GM18861 (cell line): ENCODE data around the gene RASGRP4.
"Not testable (repeated sequence)": the region's sequence is repeated elsewhere in the genome, so short reads cannot be mapped to it uniquely, and the experiment has no call there.

Experiments used
- ATAC-seq: cut with Tn5 transposase; IDR thresholded peaks from one replicate; pipeline ENCODE4 v1.9.1; 2021; ENCODE audit not compliant: unreplicated experiment

RASGRP4 gene

DNA sequence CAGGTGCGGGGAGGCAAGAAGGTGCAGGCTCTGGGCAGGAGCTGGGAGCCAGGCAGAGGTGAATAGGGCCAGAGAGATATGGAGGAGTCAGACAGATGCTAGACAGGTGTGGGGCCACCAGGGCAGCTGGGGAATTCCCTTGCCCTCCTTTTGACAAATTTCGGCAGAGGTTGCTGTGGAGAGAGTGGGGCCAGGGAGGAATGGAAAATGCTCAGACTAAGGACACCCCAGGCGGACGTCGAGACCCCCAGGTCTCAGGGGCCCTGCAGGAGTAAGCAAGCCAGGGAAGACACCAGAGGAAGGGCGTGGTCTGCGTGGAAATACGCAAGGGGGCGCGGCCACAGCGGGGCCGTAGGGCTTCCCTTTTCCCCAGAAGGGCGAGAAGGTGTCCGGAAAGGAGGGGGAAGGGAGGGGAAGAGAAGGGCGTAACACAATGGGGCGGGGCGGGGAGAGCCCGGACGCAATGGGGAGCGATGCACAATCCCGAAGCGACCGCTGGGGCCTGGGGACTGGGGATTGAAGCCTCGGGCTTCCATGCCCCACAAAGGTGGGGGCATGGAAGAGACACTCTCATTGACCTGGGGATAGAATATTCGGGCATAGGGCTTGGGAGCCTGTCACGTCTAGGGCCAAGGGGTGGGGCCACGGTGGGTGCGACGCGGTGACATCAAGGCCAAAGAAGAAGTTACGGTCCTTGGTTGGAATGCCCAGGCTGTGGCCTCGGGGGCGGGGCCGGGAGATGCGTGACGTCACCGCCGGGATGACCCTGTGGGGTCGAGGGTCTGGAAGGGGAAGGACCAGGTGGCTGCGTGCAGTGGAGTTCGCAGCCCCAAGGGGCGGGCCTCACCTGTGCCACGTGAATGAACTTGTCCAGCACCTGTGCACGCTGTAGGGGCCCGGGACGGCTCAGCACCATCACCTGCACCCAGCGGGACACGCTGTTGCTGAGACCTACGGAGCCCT lies 8.2 kb downstream of the RASGRP4 start:
- ATAC-seq, result no peak

DNA sequence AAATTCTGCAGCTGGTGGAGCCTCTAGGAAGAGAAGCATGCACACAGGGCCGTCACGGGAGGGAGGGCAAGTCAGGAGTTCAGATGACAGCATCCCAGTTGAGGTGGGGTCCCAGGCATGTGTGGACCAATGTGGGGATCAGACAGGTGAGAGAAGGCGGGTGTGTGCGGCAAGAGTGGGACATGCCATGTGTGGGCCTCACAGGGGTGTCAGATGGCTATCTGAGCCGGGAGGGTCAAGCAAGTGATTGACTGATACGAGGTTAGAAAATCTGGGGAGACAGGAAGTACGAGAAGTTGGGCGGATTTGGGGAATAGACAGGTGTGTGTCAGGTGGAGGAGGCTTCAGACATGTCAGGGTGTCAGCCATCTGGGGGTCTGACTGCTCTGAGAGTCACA lies 8.9 kb downstream of the RASGRP4 start:
- no peak for ATAC-seq

DNA sequence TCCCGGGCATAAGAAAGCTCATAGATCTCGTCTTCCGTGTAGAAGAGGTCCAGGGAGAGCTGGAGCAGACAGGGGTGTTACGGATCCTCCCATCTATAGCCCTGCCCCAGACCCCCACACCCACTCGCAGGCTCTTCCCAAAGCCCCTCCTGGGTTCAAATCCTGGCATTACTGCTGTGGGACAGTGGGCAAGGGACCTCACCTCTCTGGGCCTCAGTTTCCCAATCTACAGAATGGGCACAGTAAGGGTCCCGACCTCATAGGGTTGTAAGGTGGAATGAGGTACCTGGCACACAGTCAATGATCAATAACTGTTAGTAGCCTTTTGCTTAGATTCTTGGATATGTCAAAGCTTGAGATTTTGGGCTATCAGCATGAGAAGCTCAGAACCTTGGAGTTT lies 12.6 kb downstream of the RASGRP4 start:
- ATAC-seq, result no peak

DNA sequence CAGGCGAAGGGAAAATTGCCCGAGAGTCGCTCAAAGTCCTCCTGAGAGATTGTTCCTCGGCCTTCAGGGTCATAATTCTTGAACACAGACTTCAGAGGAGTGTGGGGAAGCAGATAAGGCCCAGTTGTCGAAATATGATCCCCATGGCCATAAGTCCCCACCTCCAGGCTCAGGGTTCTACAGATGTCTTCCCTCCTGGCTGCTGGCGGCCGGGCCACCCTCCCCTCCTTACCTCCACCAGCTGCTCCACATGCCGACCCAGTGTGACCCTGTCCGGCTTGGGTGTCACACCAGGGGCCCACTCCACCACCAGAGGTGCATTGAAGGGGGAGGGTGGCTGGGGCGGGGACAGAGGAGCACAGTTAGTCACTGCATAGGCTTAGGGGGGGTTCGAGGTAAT lies 13.1 kb downstream of the RASGRP4 start:
- no peak for ATAC-seq

DNA sequence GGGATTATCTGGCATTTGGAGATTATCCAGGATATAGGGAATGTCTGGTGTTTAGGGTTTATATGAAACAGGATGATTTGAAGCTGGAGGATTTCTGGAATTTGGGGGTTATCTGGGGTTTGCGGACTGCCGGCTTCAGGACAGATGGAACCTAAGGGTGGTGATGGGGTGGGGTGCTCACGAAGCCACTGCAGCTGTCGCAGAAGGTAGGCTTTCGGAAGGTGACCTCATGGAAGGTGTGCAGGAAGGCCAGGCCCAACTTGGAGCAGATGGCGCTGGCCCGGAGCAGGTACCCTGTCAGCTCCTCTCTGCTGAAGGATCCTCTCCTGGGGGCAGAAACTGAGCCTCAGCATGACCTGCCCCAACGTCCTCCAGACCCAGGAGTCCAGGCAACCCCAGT lies 13.5 kb downstream of the RASGRP4 start:
- ATAC-seq, result no peak

DNA sequence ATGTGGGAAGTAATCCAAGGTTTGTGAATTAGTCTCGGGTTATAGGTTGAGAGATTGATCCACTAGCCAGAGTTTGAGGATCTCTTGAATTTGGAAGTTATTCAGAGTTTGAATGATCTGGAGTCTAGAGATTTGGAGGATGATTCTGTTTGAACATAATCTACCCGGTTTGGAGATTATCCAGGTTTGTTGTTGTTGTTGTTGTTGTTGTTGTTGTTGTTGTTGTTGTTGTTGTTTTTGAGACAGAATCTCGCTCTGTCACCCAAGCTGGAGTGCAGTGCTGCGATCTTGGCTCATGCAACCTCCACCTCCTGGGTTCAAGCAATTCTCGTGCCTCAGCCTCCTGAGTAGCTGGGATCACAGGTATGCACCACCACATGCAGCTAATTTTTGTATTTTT lies 14.1 kb downstream of the RASGRP4 start:
- not testable (repeated sequence) for ATAC-seq

DNA sequence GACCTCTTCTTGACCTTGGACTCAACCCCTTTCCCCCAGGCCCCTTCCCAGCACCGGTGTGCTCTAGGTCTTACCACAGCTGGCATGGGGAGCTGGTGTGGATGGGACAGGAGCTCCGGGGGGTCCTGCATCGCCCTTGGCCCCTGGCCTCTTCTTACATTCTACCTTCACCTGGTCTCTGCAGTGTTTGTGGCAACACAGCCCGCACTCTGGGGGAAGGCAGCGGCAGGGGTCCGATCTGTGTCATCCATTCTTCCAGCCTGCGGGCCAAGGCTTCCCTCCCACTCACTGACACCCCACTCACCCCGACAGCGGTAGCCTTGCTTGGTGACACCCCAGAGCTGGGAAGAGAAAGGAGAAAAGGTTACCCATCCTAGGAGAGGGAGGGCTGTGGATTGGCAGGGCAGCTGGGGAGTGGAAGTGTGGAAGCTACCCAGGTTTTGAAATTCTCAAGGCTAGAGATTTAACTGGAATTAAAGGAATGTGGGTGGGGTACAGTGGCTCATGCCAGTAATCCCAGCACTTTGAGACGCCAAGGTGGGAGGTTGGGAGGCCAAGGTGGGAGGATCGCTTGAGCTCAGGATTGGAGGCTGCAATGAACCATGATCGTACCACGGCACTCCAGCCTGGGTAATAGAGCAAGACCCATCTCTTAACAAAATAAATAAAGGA lies 14.8 kb downstream of the RASGRP4 start:
- ATAC-seq, result no peak

DNA sequence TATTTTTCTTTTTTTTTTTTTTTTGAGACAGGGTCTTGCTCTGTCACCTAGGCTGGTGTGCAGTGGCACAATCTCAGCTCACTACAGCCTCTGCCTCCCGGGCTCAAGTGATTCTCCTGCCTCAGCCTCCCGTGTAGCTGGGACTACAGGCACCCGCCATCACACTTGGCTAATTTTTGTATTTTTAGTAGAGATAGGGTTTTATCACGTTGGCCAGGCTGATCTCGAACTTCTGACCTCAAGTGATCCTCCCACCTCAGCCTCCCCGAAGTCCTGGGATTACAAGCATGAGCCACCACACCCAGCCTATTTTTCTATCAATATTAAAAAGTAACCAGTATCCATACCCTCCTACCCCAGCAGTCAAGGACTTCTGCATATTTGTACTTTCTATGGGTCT lies 15.6 kb downstream of the RASGRP4 start:
- ATAC-seq, result not testable (repeated sequence)

DNA sequence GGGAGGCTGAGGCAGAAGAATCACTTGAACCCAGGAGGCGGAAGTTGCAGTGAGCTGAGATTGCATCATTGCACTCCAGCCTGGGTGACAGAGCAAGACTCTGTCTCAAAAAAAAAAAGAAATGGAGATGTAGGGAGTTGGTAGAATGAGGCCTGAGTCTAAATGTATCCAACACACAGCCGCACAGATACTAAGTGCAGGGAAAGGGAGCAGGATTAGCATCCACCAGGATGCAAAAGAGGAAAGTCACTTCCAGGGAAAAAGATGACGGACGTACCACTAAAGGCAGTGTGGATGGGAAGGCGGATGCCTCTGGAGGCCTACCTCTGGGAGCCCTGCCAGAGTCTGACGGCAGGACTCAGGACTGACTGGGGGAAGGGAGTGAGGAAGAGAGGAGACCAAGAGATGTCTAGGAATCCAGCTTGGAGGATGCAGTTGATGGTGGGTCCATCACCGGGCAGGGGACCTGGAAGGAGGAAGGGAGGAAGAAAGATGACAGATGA lies 16.3 kb downstream of the RASGRP4 start:
- no peak for ATAC-seq

DNA sequence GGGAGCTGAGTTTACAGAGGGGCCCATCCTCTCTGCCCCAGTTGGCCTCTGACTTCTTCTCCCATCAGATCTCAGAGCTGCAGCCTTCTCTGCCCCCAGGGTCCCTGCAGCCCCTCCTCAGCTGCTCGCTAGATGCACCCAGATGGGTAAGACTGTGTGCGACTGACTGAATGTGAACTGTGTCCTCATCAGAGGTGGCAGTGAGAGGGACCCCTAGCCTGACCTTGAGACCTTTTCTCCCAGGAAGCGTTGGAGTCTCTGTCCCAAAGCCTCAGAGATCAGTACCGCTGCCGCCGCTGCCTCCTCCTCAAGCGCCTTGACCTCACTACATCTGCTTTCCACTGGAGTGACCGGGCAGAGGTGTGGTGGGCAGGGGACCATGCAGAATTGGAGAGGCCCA lies 20.7 kb downstream of the RASGRP4 start:
- ATAC-seq, result no peak

DNA sequence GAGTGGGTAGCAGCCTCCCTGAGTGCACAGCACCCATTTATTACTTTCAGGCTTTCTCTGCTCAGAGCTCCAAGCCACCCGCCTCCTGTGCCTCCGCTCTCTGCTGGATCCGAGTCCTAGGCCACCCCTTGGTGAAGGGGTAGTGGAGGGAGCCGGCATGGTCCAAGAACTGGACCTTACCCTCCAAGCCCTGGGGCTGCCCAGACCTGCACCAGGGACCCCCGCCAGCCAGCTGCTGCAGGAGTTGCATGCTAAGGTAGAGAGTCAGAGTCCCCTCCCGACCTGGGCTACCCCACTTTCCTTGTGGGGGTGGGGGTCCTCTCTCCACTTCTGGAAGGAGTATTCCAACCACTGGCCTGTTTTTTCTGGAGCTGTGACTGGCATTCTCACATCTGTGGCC lies 21.2 kb downstream of the RASGRP4 start:
- no peak for ATAC-seq

DNA sequence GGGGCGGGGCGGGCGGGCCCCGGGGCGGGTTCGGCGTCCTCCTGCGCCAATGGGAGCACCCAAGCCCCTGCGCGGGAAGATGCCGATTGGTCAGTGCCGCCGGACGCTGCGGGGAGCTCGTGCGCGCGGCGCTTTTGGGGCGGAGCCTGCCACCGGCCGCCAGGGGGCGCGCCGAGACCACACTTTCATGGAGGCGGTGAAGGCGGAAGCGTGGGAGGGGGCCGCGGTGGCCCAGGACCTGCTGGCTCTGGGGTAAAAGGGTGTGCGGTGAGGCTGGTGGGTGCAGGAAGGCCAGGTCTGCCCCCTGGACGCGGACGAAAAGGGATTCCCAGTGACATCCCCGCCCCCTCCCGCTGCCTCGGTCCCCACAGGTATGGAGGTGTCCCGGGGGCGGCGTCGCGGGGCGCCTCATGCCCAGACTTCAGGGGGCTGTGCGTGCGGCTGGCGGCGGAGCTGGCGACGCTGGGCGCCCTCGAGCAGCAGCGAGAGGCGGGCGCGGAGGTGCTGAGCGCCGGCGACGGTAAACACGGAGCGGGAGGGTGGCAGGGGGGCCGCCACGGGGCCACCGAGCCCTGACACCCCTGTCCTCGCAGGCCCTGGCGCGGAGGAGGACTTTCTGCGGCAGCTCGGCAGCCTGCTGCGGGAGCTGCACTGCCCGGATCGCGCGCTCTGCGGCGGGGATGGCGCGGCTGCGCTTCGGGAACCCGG lies 22.9 kb downstream of the RASGRP4 start, which contains the start of gene FAM98C:
TSS of gene FAM98C (plus strand) at position 127 of the 708 bp plus-strand sequence. CDS start at position 188, 61 bp downstream.
- ATAC-seq, result peak; percentile 89

DNA sequence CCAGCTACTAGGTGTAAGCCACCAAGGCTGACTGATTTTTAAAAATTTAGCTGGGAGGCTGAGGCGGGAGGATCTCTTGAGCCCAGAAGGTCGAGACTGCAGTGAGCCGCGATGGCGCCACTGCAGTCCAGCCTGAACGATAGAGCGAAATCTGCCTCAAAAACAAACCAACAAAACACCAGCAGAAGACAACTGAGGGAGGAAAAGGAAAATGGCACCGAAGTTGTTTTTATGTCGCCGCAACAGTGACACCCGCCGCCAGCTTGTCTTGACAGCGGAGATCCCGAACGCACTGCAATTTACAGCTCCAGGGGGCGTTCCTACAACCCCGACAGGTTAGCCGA lies 23.4 kb downstream of the RASGRP4 start:
- no peak for ATAC-seq

DNA sequence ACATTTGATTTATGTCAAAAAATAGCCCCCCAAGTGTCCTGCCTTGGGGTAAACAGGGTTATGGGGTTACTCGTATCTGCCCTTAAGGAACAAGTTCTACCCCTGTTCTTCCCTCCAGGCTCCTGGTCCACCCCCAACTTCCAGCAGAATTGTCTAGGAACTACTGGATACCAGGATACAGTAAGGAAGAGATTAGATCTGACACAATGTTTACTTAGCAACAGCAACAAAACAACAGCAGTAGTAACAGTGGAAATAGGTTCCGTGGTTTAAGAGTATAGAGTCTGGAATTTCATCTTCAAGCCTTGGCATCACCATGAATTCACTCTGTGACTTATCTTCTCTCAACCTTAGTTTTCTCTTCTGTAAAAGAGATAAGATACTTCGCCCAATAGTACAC lies 24.9 kb downstream of the RASGRP4 start:
- ATAC-seq, result no peak

DNA sequence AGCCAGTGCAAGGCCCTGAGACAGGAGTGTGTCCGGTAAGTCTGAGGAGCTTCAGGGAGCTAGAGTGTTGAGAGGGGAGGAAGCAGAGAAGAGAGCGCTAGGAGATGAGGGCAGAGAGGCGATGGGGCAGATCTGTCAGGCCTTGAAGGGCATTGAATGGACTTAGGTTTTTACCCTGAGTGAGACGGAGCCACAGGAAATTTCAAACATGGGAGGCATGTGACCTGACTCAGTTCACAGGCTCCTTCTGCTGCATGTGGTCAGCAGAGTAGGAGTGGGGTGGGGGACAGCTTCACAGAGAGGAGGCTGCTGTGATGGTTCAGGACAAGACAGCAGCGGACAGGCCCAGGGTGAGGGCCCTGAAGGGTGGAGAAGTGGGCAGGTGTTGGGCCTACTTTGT lies 25.7 kb downstream of the RASGRP4 start:
- ATAC-seq, result no peak

DNA sequence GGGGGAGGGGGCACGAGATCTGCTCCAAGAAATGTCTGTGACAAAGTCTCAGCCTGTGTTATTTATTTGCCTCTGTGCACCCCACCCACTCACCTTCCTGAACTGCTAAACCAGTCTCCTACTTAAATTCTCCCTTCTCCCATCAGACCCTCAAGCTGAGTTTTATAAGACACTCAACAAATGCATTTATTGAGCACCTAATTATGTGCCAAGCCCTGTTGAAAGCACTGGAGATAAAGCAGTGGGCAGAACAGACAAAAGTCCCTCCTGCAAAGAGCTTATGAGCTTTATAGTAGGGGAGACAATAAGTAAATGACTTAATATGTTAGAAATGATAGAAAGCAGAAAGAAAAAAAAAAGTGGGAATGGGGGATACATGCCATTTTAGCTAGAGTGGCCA lies 26.5 kb downstream of the RASGRP4 start:
- no peak for ATAC-seq

DNA sequence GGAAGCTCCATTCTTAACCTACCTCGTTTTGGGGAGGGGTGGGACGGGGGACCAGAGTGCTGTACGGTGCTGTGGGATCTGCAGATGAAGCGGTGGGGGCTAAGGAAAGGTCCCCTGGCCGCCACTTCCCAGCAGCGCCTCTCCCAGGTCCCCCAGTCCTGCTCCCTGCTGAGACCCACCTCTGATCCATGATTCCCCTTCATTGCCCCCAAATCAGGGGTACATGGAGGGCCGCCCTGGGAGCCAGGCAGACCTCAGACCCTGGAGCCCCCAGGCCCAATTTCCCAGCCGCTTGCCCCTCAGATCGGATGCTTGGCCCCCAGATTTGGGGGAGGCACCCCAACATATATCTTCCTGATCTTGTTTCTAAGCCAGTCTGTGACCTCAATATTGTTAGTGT lies 26.9 kb downstream of the RASGRP4 start:
- ATAC-seq, result no peak

DNA sequence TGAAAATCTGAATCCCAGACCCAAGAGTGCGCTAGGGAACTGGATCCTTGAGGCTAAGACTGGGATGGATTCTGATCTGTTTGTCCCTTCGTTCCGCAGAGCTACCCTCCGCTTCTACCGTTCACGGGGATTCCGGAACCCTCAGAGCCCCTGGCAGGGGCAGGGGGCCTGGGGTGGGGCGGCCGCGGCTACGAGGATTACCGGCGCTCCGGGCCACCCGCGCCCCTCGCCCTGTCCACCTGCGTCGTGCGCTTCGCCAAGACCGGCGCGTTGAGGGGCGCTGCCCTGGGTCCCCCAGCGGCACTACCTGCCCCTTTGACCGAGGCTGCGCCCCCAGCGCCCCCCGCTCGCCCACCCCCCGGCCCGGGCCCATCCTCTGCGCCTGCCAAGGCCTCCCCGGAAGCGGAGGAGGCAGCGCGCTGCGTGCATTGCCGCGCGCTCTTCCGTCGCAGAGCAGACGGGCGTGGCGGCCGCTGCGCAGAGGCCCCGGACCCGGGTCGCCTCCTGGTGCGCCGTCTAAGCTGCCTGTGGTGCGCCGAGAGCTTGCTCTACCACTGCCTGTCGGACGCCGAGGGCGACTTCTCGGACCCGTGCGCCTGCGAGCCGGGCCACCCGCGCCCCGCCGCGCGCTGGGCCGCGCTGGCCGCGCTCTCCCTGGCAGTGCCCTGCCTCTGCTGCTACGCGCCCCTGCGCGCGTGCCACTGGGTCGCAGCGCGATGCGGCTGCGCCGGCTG lies 30.5 kb downstream of the RASGRP4 start:
- no peak for ATAC-seq

DNA sequence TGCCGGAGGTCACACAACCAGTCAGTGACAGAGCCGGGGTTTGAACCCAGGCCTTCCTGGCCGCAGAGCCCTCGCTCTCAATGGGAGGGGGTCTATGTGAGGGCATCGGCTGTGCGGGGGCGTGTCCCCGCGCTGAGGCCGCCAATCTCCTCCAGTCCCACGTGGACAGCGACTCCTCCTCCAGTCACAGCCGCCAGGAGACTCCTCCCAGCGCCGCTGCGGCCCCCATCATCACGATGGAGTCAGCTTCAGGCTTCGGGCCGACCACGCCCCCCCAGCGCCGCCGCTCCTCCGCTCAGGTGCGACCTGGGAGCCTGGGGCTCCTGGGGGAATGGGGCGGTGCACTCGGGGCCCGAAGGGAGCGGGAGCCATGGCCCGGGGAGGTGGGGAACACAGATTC lies 31.5 kb downstream of the RASGRP4 start:
- no peak for ATAC-seq

DNA sequence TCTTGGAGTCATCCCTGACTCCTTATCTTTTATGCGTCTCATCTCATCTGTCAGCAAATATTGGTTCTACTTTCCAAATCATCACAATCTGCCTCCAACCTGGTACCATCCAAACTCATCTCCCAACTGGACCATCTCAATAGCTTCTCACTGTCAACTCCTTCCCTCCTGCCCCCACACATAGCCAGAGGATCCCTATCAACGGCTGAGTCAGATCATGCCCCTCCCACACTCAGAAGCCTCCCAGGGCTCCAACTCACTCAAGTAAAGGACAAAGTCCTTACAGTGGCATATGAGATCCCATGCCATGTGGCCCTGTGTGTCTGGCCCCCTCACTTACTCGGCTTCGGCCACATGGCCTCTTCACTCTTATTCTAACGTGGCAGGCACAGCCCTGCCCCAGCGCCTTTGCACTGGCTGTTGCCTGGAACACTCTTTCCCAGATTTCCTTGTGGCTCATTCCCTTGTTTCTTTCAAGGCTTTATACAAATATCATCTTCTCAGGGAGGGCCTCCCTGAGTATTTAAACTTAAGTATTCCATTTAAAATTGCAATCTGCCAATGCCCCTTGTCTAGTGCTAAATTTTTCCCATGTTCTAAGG lies 33.2 kb downstream of the RASGRP4 start:
- no peak for ATAC-seq
